Neutrophil (primary cell): ENCODE results near the gene ZNF587B.
"Not testable (repeated sequence)": the region's sequence is repeated elsewhere in the genome, so short reads cannot be mapped to it uniquely, and the experiment has no call there.

ENCODE experiments used
- H3K27ac ChIP-seq: fragments of 200-600 bp; sonication (generic); 2 replicates; pipeline ENCODE4 v1.5.1; 2016; ENCODE audit warnings: mild to moderate bottlenecking, moderate library complexity
- H3K27me3 ChIP-seq: fragments of 200-600 bp; sonication (generic); 2 replicates; pipeline ENCODE4 v1.6.0; 2016; ENCODE audit warnings: mild to moderate bottlenecking
- H3K36me3 ChIP-seq: fragments of 200-600 bp; sonication (generic); 2 replicates; pipeline ENCODE4 v1.5.1; 2017
- H3K4me1 ChIP-seq, 2 experiments: fragments of 200-600 bp in 1 of 2; sonication (generic) in 1 of 2; 1 replicate in 1 of 2; 2 replicates in 1 of 2; pipeline versions ENCODE4 v1.5.1 to v1.6.1; 2013 to 2016; ENCODE audit warnings: low read depth in 1 of 2, low read length in 1 of 2, mild to moderate bottlenecking in 1 of 2, moderate library complexity in 1 of 2; ENCODE audit not compliant: control insufficient read depth in 1 of 2, insufficient read depth in 1 of 2
- H3K4me3 ChIP-seq, 2 experiments: fragments of 200-600 bp in 1 of 2; sonication (generic) in 1 of 2; 1 replicate in 1 of 2; 2 replicates in 1 of 2; pipeline ENCODE4 v1.5.1; 2013 to 2016; ENCODE audit warnings: low read depth in 1 of 2, low read length in 1 of 2, mild to moderate bottlenecking in 1 of 2, moderate library complexity in 1 of 2
- H3K9me3 ChIP-seq: fragments of 200-600 bp; sonication (generic); 2 replicates; pipeline ENCODE4 v1.5.1; 2016
- CTCF ChIP-seq: fragments of 200-600 bp; sonication (generic); IDR thresholded peaks from 2 replicates; pipeline ENCODE4 v1.5.1; 2016; ENCODE audit warnings: antibody characterized with exemption

ZNF587B gene

GRCh38 chr19:57872450-57872849, 42.4 kb downstream of the ZNF587B start:
- Histone ChIP-seq H3K27ac (no peak overlapping the region), H3K4me3 (no peak overlapping the region), H3K36me3 (peaks cover 8% of the 10 kb centered on the region), H3K27me3 (no peaks in the 10 kb centered on the region), H3K4me1 (no peaks in the 10 kb centered on the region), H3K9me3 (peaks cover 38% of the 10 kb centered on the region)
- no peak for TF ChIP-seq CTCF

GRCh38 chr19:57873883-57874799, 44.0 kb downstream of the ZNF587B start:
- H3K4me3 ChIP-seq, H3K27ac ChIP-seq, H3K4me1 ChIP-seq, H3K27me3 ChIP-seq, H3K36me3 ChIP-seq: not testable (repeated sequence)
- H3K9me3 ChIP-seq: peaks cover 22% of the 10 kb centered on the region

- H3K9me3 ChIP-seq: no peaks in the 10 kb centered on the region
- H3K4me1 ChIP-seq: peaks cover 7 to 15% of the 10 kb centered on the region in 2 experiments
- TF ChIP-seq CTCF: no peak
- no peak overlapping the region for H3K27ac ChIP-seq
- H3K4me3 ChIP-seq: no peak overlapping the region
- no peaks in the 10 kb centered on the region for H3K36me3 ChIP-seq
- H3K27me3 ChIP-seq: no peaks in the 10 kb centered on the region
Measured at GRCh38 chr19:57886046-57886445, 55.9 kb downstream of the ZNF587B start.

GRCh38 chr19:57887195-57887941, 57.3 kb downstream of the ZNF587B start:
- Histone ChIP-seq H3K4me1 (peaks cover 7 to 15% of the 10 kb centered on the region in 2 experiments), H3K27ac (no peak overlapping the region), H3K9me3 (no peaks in the 10 kb centered on the region), H3K36me3 (no peaks in the 10 kb centered on the region), H3K4me3 (no peak overlapping the region), H3K27me3 (no peaks in the 10 kb centered on the region)
- TF ChIP-seq CTCF: no peak

DNA sequence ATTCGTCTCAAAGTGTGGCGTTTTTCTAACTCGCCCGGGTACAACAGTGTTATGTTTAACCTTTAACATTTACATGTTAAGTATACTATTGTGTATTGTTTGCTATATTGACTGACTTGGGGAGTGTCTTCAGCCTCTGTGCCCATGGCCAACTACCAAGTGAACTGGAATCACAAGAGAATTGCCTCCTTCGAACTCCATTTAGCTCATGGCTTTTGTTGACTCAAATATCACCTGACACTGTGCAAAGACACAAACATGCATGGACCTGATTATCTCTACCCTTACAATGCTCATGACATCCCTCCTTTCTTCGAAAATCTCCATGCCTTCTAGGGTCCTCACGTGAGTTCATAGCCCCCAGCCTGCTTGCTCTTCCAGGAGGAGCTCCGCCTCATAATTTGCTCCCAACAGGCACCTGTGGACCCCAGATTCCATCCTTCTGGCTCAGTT, 58.0 kb downstream of the ZNF587B start:
- H3K9me3 ChIP-seq: no peaks in the 10 kb centered on the region
- H3K36me3 ChIP-seq: no peaks in the 10 kb centered on the region
- no peak overlapping the region for H3K27ac ChIP-seq
- H3K27me3 ChIP-seq: no peaks in the 10 kb centered on the region
- H3K4me1 ChIP-seq: peaks cover 7 to 15% of the 10 kb centered on the region in 2 experiments
- TF ChIP-seq CTCF: no peak
- peak overlapping the region; percentile 52 to 85 for H3K4me3 ChIP-seq
